Measurements from ENCODE around the gene CTNNBL1. TPM values are rescaled to one million over a fixed set of nuclear protein-coding genes. Genes with fewer than 3 reads are reported as not detected.
"Not testable (repeated sequence)": the region's sequence is repeated elsewhere in the genome, so short reads cannot be mapped to it uniquely, and the experiment has no call there.

CTNNBL1 gene
- total RNA-seq = 10 to 100 TPM; 59.0 to 91.3 TPM

DNA sequence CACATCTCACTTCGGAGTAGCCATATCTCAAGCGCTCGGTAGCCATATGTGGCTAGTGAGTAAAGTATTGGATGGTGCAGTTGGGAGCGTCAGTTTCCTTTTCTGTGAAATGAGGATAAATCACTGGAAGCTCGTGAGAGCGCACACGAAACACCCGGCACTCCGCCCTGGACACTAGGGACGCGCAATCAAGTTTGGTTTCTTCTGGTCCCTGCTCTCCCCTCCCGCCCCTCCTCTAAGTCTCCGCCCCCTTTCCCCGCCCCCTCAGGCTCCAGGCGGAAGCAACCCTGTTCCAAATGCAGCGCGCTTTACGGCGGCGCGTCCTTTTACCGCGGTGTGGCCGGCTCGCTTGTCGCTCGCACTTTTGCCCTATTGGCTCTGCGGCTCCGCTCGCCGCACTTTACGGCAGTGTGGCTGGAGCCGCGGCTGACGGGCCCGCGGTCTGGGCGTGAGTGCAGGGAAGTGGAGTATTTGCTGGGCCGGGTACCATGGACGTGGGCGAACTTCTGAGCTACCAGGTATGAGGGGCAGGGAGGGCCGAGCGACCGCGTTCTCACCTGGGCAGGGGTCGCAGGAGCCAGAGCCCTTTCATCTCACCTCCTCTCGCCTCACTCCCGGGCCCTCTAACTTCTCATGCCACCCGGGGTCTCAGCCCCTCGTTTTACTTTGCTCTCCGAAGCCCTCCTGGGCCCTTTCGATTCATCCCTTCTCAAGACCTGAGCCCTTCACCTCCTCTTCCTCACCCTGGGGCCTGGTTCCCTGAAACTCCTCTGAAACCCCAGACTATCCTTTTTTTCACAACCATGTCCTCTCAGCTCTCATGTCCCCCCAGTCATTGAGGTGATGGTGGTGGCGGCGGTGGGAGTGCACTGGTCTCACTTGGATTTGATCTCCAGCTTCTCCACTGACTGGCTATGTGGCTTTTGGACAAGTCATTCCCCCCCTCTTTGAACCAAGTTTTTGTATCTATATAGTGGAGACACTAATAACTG lies at the start of gene CTNNBL1:
CTNNBL1 (plus strand) TSS at position 396 of the 992 bp plus-strand sequence; CDS start at position 489, 93 bp downstream.
- peak within 1 kb of the TSS; percentile 100 for H3K4me3 Mint-ChIP-seq
- H3K36me3 Mint-ChIP-seq (ENCODE audit: low read depth) = peaks cover 35% of the 10 kb centered on the region
- peak within 1 kb of the TSS; percentile 99 for H3K27ac Mint-ChIP-seq
- H3K4me1 Mint-ChIP-seq = peaks cover 22% of the 10 kb centered on the region
- no peaks in the 10 kb centered on the region for H3K9me3 Mint-ChIP-seq
- H3K27me3 Mint-ChIP-seq = peaks cover 12% of the 10 kb centered on the region
- peak; percentile 93 for ATAC-seq (replicated peaks)

DNA sequence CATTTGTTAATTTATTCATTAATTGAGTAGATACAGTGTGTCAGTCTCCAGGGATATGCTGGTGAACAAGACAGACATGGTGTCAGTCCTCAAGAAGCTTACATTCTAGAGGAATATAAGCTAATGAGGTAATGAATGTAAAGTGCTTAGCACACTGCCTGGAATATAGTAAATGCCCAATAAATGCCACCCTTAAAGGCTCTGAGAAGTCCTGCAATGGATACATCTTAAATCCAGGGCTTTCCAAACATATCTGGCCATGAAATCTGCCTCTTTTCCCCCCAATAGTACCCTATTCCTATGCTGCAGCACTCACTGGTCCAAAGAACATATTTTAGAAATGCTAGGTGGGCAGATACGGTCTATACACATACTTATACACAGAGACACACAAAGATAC lies 49.2 kb upstream of the CTNNBL1 start:
- Mint-ChIP-seq H3K4me3 (no peak overlapping the region), H3K36me3 (ENCODE audit: low read depth) (no peaks in the 10 kb centered on the region), H3K27ac (no peak overlapping the region), H3K9me3 (no peaks in the 10 kb centered on the region), H3K4me1 (no peaks in the 10 kb centered on the region), H3K27me3 (peaks cover 53% of the 10 kb centered on the region)
- no peak for ATAC-seq (replicated peaks)

DNA sequence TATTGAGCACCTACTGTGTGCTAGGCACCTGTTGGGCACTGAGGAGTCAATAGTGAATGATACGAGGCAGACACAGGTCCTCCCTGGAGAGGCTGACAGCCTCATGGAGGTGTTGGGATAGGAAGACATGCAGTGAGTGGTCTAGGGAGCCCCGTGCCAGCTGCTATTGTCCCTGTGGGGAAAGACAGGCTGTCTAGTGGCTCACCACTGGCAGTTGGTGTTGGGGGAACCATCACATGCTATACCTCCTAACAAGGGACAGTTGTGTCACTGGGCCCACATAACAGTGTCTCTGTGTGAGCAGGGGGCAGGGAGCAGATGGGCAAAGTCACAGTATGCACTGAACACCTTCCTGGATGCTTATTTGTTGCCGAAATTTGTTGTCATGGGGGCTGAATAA lies 45.9 kb upstream of the CTNNBL1 start:
- no peaks in the 10 kb centered on the region for H3K4me1 Mint-ChIP-seq
- H3K36me3 Mint-ChIP-seq (ENCODE audit: low read depth) = no peaks in the 10 kb centered on the region
- H3K9me3 Mint-ChIP-seq = no peaks in the 10 kb centered on the region
- H3K27ac Mint-ChIP-seq = no peak overlapping the region
- H3K27me3 Mint-ChIP-seq = peaks cover 47% of the 10 kb centered on the region
- ATAC-seq (replicated peaks) = no peak
- H3K4me3 Mint-ChIP-seq = no peak overlapping the region

DNA sequence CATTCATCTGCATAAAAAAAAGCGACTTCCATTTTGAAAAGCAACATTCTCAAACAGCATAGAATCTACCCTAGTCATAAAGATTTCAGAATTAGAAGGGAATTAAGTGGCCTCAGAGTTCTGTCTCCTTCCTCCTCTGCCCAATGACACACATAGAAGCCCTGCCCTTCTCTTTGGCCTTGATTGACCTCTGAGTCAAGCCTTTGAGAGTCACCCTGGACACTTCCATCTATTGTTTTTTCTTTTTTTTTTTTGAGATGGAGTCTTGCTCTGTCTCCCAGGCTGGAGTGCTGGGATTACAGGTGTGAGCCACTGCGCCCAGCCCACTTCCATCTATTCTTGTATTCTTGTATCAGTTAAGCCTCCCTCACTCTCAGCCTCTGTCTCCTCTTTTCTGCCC lies 44.8 kb upstream of the CTNNBL1 start:
- Mint-ChIP-seq H3K4me3 (no peak overlapping the region), H3K27me3 (peaks cover 41% of the 10 kb centered on the region), H3K27ac (no peak overlapping the region), H3K9me3 (no peaks in the 10 kb centered on the region), H3K36me3 (ENCODE audit: low read depth) (no peaks in the 10 kb centered on the region), H3K4me1 (no peaks in the 10 kb centered on the region)
- ATAC-seq (replicated peaks) = no peak

DNA sequence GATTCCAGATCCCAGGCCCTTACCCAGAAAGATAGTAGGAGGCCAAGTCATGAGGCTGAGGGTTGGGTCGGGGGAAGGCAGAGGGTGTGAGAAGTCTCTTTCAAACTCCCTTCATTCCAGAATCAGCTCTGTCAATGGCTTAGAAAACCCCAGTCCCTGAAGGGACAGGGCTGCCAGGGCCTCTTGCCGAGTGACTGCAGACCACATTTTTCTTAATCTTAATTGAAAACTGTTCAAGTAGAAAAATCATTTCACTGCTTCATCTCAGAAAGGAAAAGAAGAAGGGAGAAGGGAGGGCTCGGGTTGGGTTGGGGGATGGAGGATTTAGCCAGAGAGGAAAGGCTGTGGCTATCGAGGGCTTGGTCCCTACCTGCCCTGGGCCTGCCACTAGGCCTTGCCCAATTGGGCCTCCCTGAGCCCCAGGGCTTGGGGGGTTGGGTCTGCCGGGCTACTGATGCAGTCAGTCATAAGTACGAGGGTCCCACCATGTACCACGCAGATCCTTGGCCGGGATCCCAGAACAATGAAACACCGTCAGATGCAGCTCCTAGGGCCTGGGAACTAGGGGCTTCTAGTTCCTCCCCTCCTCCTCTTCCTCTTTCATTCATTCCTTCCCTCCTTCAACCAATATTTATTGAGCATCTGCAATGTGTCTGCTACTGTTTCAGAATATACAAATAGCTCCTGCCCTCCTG lies 44.0 kb upstream of the CTNNBL1 start:
- Mint-ChIP-seq H3K4me1 (no peaks in the 10 kb centered on the region), H3K36me3 (ENCODE audit: low read depth) (no peaks in the 10 kb centered on the region), H3K27me3 (peaks cover 35% of the 10 kb centered on the region), H3K27ac (no peak overlapping the region), H3K4me3 (no peak overlapping the region), H3K9me3 (no peaks in the 10 kb centered on the region)
- ATAC-seq (replicated peaks) = no peak

DNA sequence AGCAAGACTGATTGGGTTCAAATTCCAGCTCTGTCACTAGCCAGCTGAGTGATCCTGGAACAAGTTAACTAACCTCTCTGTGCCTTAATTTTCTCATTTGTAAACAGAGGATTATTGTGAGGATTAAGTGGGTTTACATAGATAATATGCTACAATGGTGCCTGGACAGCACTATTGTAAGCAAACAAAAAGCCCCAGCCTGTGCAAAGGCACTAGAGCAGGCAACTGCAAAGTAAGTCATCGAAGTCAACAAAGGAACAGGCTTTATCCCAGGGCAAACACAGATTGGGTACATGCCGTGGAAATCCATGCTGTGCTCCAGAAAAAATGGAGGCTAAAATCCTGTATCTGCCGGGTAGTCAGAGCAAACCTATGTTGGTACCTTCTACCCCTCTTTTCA lies 43.2 kb upstream of the CTNNBL1 start:
- H3K9me3 Mint-ChIP-seq = no peaks in the 10 kb centered on the region
- H3K36me3 Mint-ChIP-seq (ENCODE audit: low read depth) = no peaks in the 10 kb centered on the region
- peaks cover 29% of the 10 kb centered on the region for H3K27me3 Mint-ChIP-seq
- no peak for ATAC-seq (replicated peaks)
- no peak overlapping the region for H3K4me3 Mint-ChIP-seq
- H3K27ac Mint-ChIP-seq = no peak overlapping the region
- no peaks in the 10 kb centered on the region for H3K4me1 Mint-ChIP-seq

GRCh38 chr20:37651932-37652331 lies 41.9 kb upstream of the CTNNBL1 start:
- ATAC-seq (replicated peaks) = peak; percentile 74
- H3K4me3 Mint-ChIP-seq = no peak overlapping the region
- peaks cover 32% of the 10 kb centered on the region for H3K27me3 Mint-ChIP-seq
- no peak overlapping the region for H3K27ac Mint-ChIP-seq
- no peaks in the 10 kb centered on the region for H3K9me3 Mint-ChIP-seq
- no peaks in the 10 kb centered on the region for H3K36me3 Mint-ChIP-seq (ENCODE audit: low read depth)
- no peaks in the 10 kb centered on the region for H3K4me1 Mint-ChIP-seq

DNA sequence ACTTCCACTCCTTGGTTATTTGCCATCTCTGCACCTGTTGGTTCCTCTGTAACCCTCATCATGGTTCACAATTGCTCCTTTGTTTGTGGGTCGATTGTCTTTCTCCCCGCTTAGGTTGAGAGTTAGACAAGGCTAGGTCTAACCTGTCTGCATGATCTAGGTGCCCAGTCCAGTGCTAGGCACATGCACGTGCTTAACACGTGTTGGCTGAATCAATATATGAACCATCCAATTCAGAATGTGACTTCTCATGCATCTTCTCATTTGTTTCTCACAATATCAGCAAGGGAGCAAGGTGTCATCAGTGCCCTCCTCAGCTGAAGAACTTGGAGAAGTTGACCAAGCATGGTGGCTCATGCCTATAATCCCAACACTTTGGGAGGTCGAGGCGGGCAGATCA lies 36.9 kb upstream of the CTNNBL1 start:
- no peak for ATAC-seq (replicated peaks)
- no peak overlapping the region for H3K27ac Mint-ChIP-seq
- no peaks in the 10 kb centered on the region for H3K4me1 Mint-ChIP-seq
- H3K4me3 Mint-ChIP-seq = no peak overlapping the region
- no peaks in the 10 kb centered on the region for H3K9me3 Mint-ChIP-seq
- peaks cover 3% of the 10 kb centered on the region for H3K27me3 Mint-ChIP-seq
- no peaks in the 10 kb centered on the region for H3K36me3 Mint-ChIP-seq (ENCODE audit: low read depth)

DNA sequence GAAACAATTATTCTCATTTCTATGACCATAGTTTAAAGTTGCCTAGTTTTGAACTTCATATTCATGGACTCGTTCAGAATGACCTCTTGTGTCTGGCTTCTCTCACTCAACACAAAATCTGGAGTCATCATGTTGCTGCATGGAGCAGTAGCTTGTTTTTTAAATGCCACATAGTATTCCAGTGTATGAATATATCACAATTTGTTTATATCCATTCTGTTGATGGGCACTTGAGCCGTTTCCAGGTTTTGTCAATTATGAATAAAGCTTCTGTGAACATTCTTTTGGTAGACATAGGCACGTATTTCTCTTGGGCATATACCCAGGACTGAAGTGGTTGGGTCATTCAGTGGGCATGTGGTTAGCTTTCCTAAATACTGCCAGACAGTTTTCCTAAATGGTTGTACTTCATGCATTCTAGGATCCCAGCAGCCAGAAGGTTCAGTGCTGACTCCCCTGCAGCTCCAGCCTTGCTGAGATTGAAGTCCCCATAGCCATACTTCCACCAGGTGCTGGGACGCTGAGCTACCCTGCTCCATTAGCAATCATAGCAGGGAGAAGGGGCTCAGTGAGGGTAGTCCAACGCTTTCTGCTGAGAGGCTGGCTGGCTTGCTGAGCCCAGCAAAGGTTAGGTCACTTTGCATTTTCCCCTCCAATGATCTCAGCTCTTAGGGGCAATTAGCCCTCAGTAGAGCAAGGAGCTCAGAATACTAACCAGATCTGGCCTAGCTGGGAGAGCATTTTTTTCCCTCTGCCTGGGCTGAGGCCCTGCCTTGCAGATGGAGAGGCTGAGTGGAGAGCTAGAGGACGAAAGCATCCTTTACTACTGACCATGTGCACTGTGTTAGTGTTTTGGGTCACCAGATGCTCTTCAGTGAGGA lies 35.7 kb upstream of the CTNNBL1 start:
- ATAC-seq (replicated peaks) = no peak
- Mint-ChIP-seq H3K27me3 (peaks cover 3% of the 10 kb centered on the region), H3K4me1 (no peaks in the 10 kb centered on the region), H3K27ac (no peak overlapping the region), H3K36me3 (ENCODE audit: low read depth) (no peaks in the 10 kb centered on the region), H3K9me3 (no peaks in the 10 kb centered on the region), H3K4me3 (no peak overlapping the region)

DNA sequence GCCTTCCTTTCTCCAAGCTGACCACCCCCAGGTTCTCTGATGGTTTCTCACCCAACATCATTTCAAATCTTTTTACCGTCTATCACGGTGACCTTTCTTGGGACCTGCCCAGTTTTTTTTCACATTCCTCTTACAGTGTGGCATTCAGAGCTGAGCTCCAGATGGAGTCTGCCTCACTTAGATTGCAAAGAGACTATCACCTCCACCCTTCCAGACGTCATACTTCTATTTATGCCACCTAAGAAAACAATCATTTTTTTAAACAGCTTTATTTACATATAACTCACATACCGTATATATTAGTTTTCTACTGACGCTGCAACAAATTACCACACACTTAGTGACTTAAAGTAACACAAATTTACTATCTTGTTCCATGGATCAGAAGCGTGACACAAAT lies 32.3 kb upstream of the CTNNBL1 start:
- Mint-ChIP-seq H3K4me1 (no peaks in the 10 kb centered on the region), H3K36me3 (ENCODE audit: low read depth) (no peaks in the 10 kb centered on the region)

DNA sequence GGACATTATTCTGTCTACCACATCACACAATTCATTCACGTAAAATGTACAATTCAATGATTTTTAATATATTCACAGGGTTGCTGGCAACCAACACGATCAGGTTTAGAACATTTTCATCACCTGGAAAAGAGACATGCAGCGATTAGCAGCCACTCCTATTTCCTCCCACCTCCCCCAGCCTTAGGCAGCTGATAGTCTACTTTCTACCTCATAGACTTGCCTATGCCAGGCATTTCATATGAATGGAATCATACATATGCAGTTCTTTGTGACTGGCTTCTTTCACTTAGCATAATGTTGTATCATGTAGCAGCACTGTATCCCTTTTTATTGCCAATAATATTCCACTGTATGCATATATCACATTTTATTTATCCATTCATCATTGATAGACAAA lies 31.5 kb upstream of the CTNNBL1 start:
- ATAC-seq (replicated peaks) = no peak
- H3K36me3 Mint-ChIP-seq (ENCODE audit: low read depth) = no peaks in the 10 kb centered on the region
- peaks cover 5% of the 10 kb centered on the region for H3K9me3 Mint-ChIP-seq
- H3K27ac Mint-ChIP-seq = no peak overlapping the region
- no peak overlapping the region for H3K4me3 Mint-ChIP-seq
- peaks cover 4% of the 10 kb centered on the region for H3K27me3 Mint-ChIP-seq
- no peaks in the 10 kb centered on the region for H3K4me1 Mint-ChIP-seq

More for the DNA sequence above, 32.3 kb upstream of the CTNNBL1 start:
- H3K27ac Mint-ChIP-seq = no peak overlapping the region
- H3K27me3 Mint-ChIP-seq = peaks cover 4% of the 10 kb centered on the region
- ATAC-seq (replicated peaks) = no peak
- peaks cover 5% of the 10 kb centered on the region for H3K9me3 Mint-ChIP-seq
- no peak overlapping the region for H3K4me3 Mint-ChIP-seq

GRCh38 chr20:37664595-37664994 lies 29.2 kb upstream of the CTNNBL1 start:
- not testable (repeated sequence) for H3K36me3 Mint-ChIP-seq (ENCODE audit: low read depth); ATAC-seq (replicated peaks)
- H3K27me3 Mint-ChIP-seq = peaks cover 13% of the 10 kb centered on the region

DNA sequence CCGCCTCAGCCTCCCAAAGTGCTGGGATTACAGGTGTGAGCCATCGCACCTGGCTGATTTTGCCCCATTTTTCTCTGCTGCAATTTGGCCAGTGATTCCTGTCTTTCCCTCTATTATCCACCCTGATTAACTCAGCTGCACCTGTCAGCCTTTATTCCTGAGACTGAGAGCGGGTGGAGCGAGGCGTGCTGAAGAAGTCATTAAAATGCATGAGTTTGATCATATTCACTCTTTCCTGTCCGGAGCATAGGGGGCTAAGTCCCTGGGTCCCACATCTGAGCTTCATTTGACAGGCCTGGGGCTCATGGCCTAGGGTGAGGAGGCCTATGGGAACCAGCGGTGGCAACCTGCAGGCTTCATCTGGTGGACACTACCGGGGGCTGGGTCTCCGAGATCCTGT lies 25.7 kb upstream of the CTNNBL1 start:
- H3K27me3 Mint-ChIP-seq = peaks cover 35% of the 10 kb centered on the region
- H3K36me3 Mint-ChIP-seq (ENCODE audit: low read depth) = no peaks in the 10 kb centered on the region
- H3K4me1 Mint-ChIP-seq = peaks cover 5% of the 10 kb centered on the region
- no peak for ATAC-seq (replicated peaks)
- H3K27ac Mint-ChIP-seq = no peak overlapping the region
- H3K4me3 Mint-ChIP-seq = no peak overlapping the region
- peaks cover 5% of the 10 kb centered on the region for H3K9me3 Mint-ChIP-seq

More at GRCh38 chr20:37664595-37664994, 29.2 kb upstream of the CTNNBL1 start:
- H3K27ac Mint-ChIP-seq, H3K4me1 Mint-ChIP-seq, H3K4me3 Mint-ChIP-seq, H3K9me3 Mint-ChIP-seq: not testable (repeated sequence)

Measured in activated T-helper 17 cell treated with anti-CD3 and anti-CD28 coated beads, Interleukin-2, amount 50 U/mL, for 72 hours (primary cell).